GM18861 (cell line): ENCODE results near the gene SDHC.
"Not testable (repeated sequence)": the region's sequence is repeated elsewhere in the genome, so short reads cannot be mapped to it uniquely, and the experiment has no call there.

Experiments used
- ATAC-seq: cut with Tn5 transposase; IDR thresholded peaks from one replicate; pipeline ENCODE4 v1.9.1; 2021; ENCODE audit not compliant: unreplicated experiment

The SDHC gene

GRCh38 chr1:161381707-161382106 lies 67.5 kb downstream of the SDHC start:
- ATAC-seq, result no peak

GRCh38 chr1:161382214-161383019 lies 68.2 kb downstream of the SDHC start:
- ATAC-seq, result no peak

- ATAC-seq, result no peak
Observed at GRCh38 chr1:161388639-161389038, 74.5 kb downstream of the SDHC start.

- not testable (repeated sequence) for ATAC-seq
Observed at GRCh38 chr1:161389158-161389557, 75.0 kb downstream of the SDHC start.

GRCh38 chr1:161389691-161390558 lies 75.7 kb downstream of the SDHC start:
- ATAC-seq, result peak; percentile 63

GRCh38 chr1:161390559-161390858 lies 76.3 kb downstream of the SDHC start:
- ATAC-seq, result no peak

GRCh38 chr1:161391136-161391535 lies 77.0 kb downstream of the SDHC start:
- not testable (repeated sequence) for ATAC-seq

GRCh38 chr1:161391611-161392010 lies 77.4 kb downstream of the SDHC start:
- ATAC-seq, result no peak

- ATAC-seq, result no peak
Observed at GRCh38 chr1:161393151-161393550, 79.0 kb downstream of the SDHC start.

- ATAC-seq, result not testable (repeated sequence)
Observed at GRCh38 chr1:161397038-161397437, 82.9 kb downstream of the SDHC start.

- ATAC-seq, result peak; percentile 2
Observed at GRCh38 chr1:161398900-161399256, 84.7 kb downstream of the SDHC start.

- ATAC-seq, result peak; percentile 60
Observed at GRCh38 chr1:161399257-161399998, 85.2 kb downstream of the SDHC start.

GRCh38 chr1:161402446-161402845 lies 88.3 kb downstream of the SDHC start:
- no peak for ATAC-seq

GRCh38 chr1:161404051-161404597 lies 89.9 kb downstream of the SDHC start:
- ATAC-seq, result no peak

- ATAC-seq, result not testable (repeated sequence)
Observed at GRCh38 chr1:161406551-161406950, 92.4 kb downstream of the SDHC start.

GRCh38 chr1:161407451-161407985 lies 93.3 kb downstream of the SDHC start:
- no peak for ATAC-seq

- ATAC-seq, result no peak
Observed at GRCh38 chr1:161408429-161409052, 94.4 kb downstream of the SDHC start.

GRCh38 chr1:161409848-161410635 lies 95.9 kb downstream of the SDHC start:
- not testable (repeated sequence) for ATAC-seq

GRCh38 chr1:161410636-161410970 lies 96.4 kb downstream of the SDHC start:
- not testable (repeated sequence) for ATAC-seq
